OCI-LY3 (cell line): ENCODE results near the gene ADIPOR2.
A peak's percentile ranks its signal among the peaks of the same experiment; 100 is the strongest.

Experiments
- H2AFZ ChIP-seq: fragments of 200-600, 300-600 bp; shearing (Covaris generic); 2 replicates; pipeline ENCODE4 v1.6.0; 2014; ENCODE audit warnings: antibody characterized with exemption, low read depth, low read length
- H3K27ac ChIP-seq: fragments of 200-600, 300-600 bp; sonication (generic); 2 replicates; pipeline ENCODE4 v1.5.1; 2014; ENCODE audit warnings: mild to moderate bottlenecking, low read length, moderate library complexity, mixed read lengths
- H3K27me3 ChIP-seq: fragments of 200-600, 300-600 bp; sonication (generic); 2 replicates; pipeline ENCODE4 v1.6.1; 2014; ENCODE audit warnings: low read depth, low read length, mixed read lengths
- H3K36me3 ChIP-seq: fragments of 200-600, 300-600 bp; sonication (generic); replicated peaks from 2 replicates; pipeline ENCODE3; 2014; ENCODE audit warnings: low read depth, low read length, mixed read lengths
- H3K4me1 ChIP-seq: fragments of 300-600, 200-600 bp; sonication (generic); 2 replicates; pipeline ENCODE4 v1.6.1; 2014; ENCODE audit warnings: low read length, mixed read lengths
- H3K4me2 ChIP-seq: fragments of 200-600, 300-600 bp; sonication (generic); 2 replicates; pipeline ENCODE4 v1.6.1; 2014; ENCODE audit warnings: low read length, mixed read lengths
- H3K4me3 ChIP-seq: fragments of 300-600, 200-600 bp; sonication (generic); 2 replicates; pipeline ENCODE4 v1.5.1; 2014; ENCODE audit warnings: antibody characterized with exemption, mild to moderate bottlenecking, low read length, moderate library complexity
- H3K79me2 ChIP-seq: fragments of 300-600, 200-600 bp; shearing (Covaris generic); 2 replicates; pipeline ENCODE4 v1.6.1; 2014; ENCODE audit warnings: mild to moderate bottlenecking, low read length, mixed read lengths
- H3K9ac ChIP-seq: fragments of 300-600, 200-600 bp; shearing (Covaris generic); 2 replicates; pipeline ENCODE4 v1.6.0; 2014; ENCODE audit warnings: mild to moderate bottlenecking, low read length, moderate library complexity
- H3K9me3 ChIP-seq: fragments of 200-600, 300-600 bp; shearing (Covaris generic); 2 replicates; pipeline ENCODE4 v1.6.1; 2014; ENCODE audit warnings: low read length, mixed read lengths; ENCODE audit not compliant: insufficient read depth
- H4K20me1 ChIP-seq: fragments of 200-600, 300-600 bp; sonication (generic); 2 replicates; pipeline ENCODE4 v1.6.1; 2016; ENCODE audit warnings: low read length, mixed read lengths; ENCODE audit not compliant: insufficient read depth
- EZH2phosphoT487 ChIP-seq: fragments of 200-600 bp; shearing (Covaris generic); IDR thresholded peaks from 2 replicates; pipeline ENCODE4 v1.6.1; 2018; ENCODE audit warnings: antibody characterized with exemption, mixed run types, low read depth
- TF ChIP-seq, protein P1 (sequence below): fragments of 200-600, 300-600 bp; sonication (generic); IDR thresholded peaks from 2 replicates; pipeline ENCODE4 v1.5.1; 2014; ENCODE audit warnings: antibody characterized with exemption, low read length, low read depth

Gene ADIPOR2

DNA sequence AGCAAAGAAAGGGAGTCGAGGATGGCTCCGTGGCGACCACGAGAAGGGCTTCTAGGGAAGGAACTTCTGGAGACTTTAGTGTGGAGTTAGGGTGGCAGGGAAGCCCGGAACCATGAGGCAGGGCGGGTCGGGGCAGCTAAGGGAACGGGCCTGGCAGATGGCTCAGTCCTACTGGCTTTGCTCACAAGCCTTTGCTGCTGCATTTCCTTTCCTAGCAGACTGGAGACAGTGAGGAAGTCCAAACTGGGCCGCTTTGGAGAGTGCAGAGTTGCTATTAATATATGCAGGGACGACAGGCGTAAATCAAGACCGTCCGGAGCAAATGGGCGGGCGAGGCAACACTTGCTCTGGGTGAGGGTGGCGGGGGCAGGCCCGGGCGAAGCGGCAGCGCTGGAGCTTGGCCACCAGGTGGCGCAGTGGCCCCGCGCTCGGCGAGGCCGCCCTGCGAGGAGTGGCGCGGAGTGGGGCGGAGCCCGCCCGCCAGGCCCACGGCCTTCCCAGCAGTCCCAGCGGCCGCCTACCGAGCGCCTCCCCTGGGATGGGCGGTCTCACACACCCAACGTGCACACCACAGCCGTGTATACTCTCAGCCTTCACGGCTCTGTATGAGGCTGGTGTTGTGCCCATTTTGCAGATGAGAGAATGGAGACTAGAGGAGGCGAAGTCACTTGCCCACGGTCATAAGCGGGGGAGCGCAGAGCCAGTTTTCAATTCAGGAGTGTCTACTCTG, 105.1 kb downstream of the ADIPOR2 start:
- H3K79me2 ChIP-seq, result 0 out of 2 replicates have a peak, but pooled peaks cover 4% of the 10 kb centered on the region
- no peaks in the 10 kb centered on the region for H3K36me3 ChIP-seq
- H2AFZ ChIP-seq, result peak overlapping the region; percentile 56
- H3K27me3 ChIP-seq, result no peaks in the 10 kb centered on the region
- H4K20me1 ChIP-seq, result no peaks in the 10 kb centered on the region
- peak overlapping the region; percentile 97 for H3K4me2 ChIP-seq
- peak overlapping the region; percentile 71 for H3K27ac ChIP-seq
- TF ChIP-seq, protein P1, sequence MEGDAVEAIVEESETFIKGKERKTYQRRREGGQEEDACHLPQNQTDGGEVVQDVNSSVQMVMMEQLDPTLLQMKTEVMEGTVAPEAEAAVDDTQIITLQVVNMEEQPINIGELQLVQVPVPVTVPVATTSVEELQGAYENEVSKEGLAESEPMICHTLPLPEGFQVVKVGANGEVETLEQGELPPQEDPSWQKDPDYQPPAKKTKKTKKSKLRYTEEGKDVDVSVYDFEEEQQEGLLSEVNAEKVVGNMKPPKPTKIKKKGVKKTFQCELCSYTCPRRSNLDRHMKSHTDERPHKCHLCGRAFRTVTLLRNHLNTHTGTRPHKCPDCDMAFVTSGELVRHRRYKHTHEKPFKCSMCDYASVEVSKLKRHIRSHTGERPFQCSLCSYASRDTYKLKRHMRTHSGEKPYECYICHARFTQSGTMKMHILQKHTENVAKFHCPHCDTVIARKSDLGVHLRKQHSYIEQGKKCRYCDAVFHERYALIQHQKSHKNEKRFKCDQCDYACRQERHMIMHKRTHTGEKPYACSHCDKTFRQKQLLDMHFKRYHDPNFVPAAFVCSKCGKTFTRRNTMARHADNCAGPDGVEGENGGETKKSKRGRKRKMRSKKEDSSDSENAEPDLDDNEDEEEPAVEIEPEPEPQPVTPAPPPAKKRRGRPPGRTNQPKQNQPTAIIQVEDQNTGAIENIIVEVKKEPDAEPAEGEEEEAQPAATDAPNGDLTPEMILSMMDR, result peak; percentile 91
- TF ChIP-seq EZH2phosphoT487, result no peak
- peak overlapping the region; percentile 98 for H3K9ac ChIP-seq
- H3K4me1 ChIP-seq, result peaks cover 10% of the 10 kb centered on the region
- peak overlapping the region; percentile 98 for H3K4me3 ChIP-seq
- no peaks in the 10 kb centered on the region for H3K9me3 ChIP-seq

DNA sequence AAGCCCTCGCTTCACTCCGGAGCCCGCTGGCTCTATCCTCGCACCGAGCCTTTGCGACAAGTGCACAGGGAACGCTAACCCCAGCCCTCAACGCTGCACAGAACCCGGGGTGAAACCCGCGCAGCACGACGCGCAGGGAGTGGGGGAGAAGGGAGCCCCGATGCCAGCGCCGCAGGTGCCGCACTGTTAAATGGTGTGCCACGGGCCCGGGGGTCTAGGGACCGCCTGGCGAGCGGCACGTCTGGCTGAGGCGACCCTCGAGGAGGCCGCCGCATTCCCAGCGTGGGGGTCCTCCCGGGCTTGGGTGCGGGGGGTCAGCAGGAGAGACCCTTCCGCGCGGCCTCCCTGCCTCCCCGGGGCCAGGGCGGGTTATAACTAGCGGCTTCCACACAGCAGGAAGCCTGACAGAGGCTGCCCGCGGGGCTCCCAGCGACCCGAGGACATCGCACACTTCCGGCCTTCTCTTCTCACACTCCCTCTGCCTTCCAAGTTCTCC, 105.7 kb downstream of the ADIPOR2 start:
- Histone ChIP-seq H3K4me2 (peak overlapping the region; percentile 97), H4K20me1 (no peaks in the 10 kb centered on the region), H2AFZ (peak overlapping the region; percentile 59; the same call in 1 of the 2 replicates), H3K9me3 (no peaks in the 10 kb centered on the region), H3K4me1 (peaks cover 13% of the 10 kb centered on the region), H3K9ac (peak overlapping the region; percentile 98), H3K4me3 (peak overlapping the region; percentile 98), H3K36me3 (no peaks in the 10 kb centered on the region), H3K27ac (peak overlapping the region; percentile 71), H3K79me2 (0 out of 2 replicates have a peak, but pooled peaks cover 4% of the 10 kb centered on the region), H3K27me3 (no peaks in the 10 kb centered on the region)
- no peak for TF ChIP-seq EZH2phosphoT487
- TF ChIP-seq, protein P1, result no peak

DNA sequence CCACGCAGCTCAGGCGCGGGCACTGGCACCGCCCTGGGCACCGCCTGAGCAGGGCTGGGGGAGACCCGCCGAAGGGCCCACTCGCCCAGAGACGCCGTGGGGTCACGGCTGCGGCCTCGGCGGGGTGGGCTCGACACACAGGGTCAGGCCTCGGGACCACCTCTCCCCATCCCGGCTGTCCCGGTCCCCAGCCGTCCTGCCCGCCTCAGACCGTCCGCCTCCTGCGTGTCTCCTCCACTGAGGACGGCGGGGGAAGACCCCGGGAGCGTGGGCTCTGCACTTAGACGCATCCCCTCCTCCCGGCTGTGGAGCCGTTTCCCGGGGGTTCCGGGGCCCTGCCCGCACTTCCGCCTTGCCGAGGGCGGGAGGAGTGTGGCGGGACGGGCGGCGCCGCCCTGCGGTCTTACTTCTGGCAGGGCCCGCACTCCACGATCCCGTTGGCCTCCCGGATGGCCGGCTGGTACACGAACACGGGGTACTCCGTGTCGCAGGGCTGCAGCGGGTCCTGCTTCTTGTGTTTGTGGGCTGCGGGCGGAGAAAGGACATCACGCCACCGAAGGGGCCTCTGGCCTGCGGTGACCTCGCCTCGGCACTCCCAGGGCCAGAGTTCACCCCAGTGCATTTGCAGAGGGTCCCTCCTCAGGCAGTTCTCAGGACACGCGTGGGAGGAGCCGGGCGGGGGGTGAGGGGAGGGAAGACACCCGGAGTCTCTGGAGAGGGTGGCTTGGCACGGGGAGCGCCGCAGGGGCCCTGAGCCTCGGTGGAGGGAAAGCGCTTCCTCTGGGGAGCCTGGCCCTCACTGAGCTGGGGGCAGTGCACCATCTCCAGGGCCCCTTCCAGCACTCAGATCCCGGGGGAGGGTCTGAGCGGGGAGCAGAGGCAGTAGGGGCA, 106.4 kb downstream of the ADIPOR2 start:
- Histone ChIP-seq H3K9me3 (no peaks in the 10 kb centered on the region), H3K9ac (peak overlapping the region; percentile 98), H3K27ac (peak overlapping the region; percentile 71), H3K36me3 (no peaks in the 10 kb centered on the region), H3K4me3 (peak overlapping the region; percentile 98), H3K4me2 (peak overlapping the region; percentile 97), H3K27me3 (no peaks in the 10 kb centered on the region), H2AFZ (peak overlapping the region; percentile 59; the same call in 1 of the 2 replicates), H3K4me1 (peaks cover 13% of the 10 kb centered on the region), H3K79me2 (0 out of 2 replicates have a peak, but pooled peaks cover 4% of the 10 kb centered on the region), H4K20me1 (no peaks in the 10 kb centered on the region)
- TF ChIP-seq, protein P1, result peak; percentile 18; the same call in 1 of the 2 replicates
- no peak for TF ChIP-seq EZH2phosphoT487
